ENCODE results near the gene PHF21A. TPM values are rescaled to one million over a fixed set of nuclear protein-coding genes. Genes with fewer than 3 reads are reported as not detected.

Gene PHF21A
- total and polyA plus RNA-seq, 2 of the 13 experiments (the other 11 are each of a cell fraction or from before 2014, with no cell fraction given), result 4.1 to 34.6 TPM

DNA sequence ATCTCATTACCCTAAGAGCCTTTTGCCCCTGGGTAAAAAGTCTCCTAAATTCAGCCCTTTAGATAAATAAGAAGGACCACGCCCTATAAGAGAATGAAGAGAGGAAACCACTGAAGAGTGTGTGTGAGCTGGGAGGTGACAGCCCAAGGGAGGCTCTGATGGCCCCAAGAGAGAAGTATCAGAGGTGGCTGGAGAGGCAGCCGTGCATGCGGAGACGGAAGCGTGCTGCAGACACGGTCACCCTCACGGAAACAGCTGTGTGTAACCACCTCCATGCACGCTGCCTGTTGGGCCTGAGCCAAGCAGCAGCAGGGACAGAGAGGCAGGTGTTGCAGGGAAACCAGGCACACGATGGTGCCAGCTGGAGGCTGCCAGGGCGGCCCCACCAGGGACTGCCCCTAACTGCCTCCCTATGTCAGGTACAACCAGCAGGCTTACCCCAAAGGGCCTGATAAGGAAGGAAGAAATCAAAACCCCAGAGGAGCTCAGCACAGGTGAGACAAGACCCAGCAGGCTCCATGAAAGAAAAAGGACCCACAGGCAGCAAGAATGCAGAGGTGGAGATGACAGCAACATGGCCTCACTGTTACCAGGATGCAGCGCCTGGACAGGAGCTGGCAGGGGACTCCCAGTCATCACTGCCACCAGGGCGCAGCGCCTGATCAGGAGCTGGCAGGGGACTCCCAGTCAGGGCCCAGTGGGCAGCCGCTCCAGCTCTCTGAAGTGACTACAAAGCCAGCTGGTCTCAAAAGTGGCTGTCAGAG, 191.0 kb downstream of the PHF21A start:
- Histone ChIP-seq H3K27me3 (ENCODE audit: control insufficient read depth in 1 of 2, insufficient read depth in 2 of 2, low read length in 2 of 2) (no peaks in the 10 kb centered on the region), H3K79me2 (ENCODE audit: insufficient read depth, low read length) (no peaks in the 10 kb centered on the region), H3K4me3 (replicated peaks in 1 of 3; ENCODE audit: insufficient read depth in 1 of 3, low read depth in 2 of 3, low read length in 3 of 3) (no peak overlapping the region), H3K4me2 (ENCODE audit: low read depth, low read length) (no peak overlapping the region), H3K27ac (ENCODE audit: extremely low read length, insufficient read depth, low read length) (no peak overlapping the region), H4K20me1 (ENCODE audit: insufficient read depth, low read length) (no peaks in the 10 kb centered on the region), H3K4me1 (ENCODE audit: insufficient read depth, low read length) (peaks cover 28% of the 10 kb centered on the region), H3K9ac (ENCODE audit: insufficient read depth, low read depth, low read length) (no peak overlapping the region), H3K36me3 (replicated peaks in 1 of 2; ENCODE audit: control insufficient read depth in 1 of 2, insufficient read depth in 2 of 2, low read length in 2 of 2) (peaks cover 6 to 19% of the 10 kb centered on the region in 2 experiments; a peak in 3 of 5 replicates), H2AFZ (ENCODE audit: low read length) (no peak overlapping the region), H3K9me3 (ENCODE audit: low read length) (no peaks in the 10 kb centered on the region)
- peak; percentile 12 for ATAC-seq
- ChIA-PET POLR2A (interaction anchor here (0.6 to 2.3 kb wide), 3 partner anchors 8 to 131 kb away, joined by 3 to 7 read pairs (median 5); partner anchors contain the start of genes LARGE2 and PEX16), CTCF (ENCODE audit: low intra/inter-chr PET ratio, low total read pairs) (no interaction called here)
- in situ Hi-C loops (cut with HindIII; ENCODE audit: extremely low pct_ligation_motif_present, low pct_unique_long_range_greater_than_20kb) (no loop called here), intact Hi-C loops (cut with micrococcal nuclease; ENCODE audit: unreplicated experiment) (no loop called here)
- FAIRE-seq, result no peak
- TF ChIP-seq U2AF1 (optimal IDR thresholded peaks at IDR 0.05; ENCODE audit: low read depth, low read length) (no peak), SMAD3 (CRISPR knock-in tag; IDR thresholded peaks at IDR 0.05) (no peak), TCF12 (IDR thresholded peaks at IDR 0.05) (no peak), TCF12 (CRISPR knock-in tag; IDR thresholded peaks at IDR 0.05) (peak; percentile 29; the same call in 1 of the 2 replicates), TAF15 (IDR thresholded peaks at IDR 0.05; ENCODE audit: low read depth, low read length, poor library complexity, severe bottlenecking) (no peak), ZNF510 (CRISPR knock-in tag; IDR thresholded peaks at IDR 0.05; ENCODE audit: low read depth) (no peak), AGO2 (optimal IDR thresholded peaks at IDR 0.05; ENCODE audit: low read depth, low read length) (peak; percentile 28), KLF12 (CRISPR knock-in tag; IDR thresholded peaks at IDR 0.05; ENCODE audit: borderline replicate concordance) (no peak)
- TF ChIP-seq, protein P1, sequence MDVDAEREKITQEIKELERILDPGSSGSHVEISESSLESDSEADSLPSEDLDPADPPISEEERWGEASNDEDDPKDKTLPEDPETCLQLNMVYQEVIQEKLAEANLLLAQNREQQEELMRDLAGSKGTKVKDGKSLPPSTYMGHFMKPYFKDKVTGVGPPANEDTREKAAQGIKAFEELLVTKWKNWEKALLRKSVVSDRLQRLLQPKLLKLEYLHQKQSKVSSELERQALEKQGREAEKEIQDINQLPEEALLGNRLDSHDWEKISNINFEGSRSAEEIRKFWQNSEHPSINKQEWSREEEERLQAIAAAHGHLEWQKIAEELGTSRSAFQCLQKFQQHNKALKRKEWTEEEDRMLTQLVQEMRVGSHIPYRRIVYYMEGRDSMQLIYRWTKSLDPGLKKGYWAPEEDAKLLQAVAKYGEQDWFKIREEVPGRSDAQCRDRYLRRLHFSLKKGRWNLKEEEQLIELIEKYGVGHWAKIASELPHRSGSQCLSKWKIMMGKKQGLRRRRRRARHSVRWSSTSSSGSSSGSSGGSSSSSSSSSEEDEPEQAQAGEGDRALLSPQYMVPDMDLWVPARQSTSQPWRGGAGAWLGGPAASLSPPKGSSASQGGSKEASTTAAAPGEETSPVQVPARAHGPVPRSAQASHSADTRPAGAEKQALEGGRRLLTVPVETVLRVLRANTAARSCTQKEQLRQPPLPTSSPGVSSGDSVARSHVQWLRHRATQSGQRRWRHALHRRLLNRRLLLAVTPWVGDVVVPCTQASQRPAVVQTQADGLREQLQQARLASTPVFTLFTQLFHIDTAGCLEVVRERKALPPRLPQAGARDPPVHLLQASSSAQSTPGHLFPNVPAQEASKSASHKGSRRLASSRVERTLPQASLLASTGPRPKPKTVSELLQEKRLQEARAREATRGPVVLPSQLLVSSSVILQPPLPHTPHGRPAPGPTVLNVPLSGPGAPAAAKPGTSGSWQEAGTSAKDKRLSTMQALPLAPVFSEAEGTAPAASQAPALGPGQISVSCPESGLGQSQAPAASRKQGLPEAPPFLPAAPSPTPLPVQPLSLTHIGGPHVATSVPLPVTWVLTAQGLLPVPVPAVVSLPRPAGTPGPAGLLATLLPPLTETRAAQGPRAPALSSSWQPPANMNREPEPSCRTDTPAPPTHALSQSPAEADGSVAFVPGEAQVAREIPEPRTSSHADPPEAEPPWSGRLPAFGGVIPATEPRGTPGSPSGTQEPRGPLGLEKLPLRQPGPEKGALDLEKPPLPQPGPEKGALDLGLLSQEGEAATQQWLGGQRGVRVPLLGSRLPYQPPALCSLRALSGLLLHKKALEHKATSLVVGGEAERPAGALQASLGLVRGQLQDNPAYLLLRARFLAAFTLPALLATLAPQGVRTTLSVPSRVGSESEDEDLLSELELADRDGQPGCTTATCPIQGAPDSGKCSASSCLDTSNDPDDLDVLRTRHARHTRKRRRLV (CRISPR knock-in tag; IDR thresholded peaks at IDR 0.05), result no peak
- BruUV-seq (replicated peaks), result no TSS peak
- DNase-seq (ENCODE audit: low spot score), result no peak
- 72% methylated on average over 11 of the region's 14 CpGs for WGBS (ENCODE audit: low lambda C conversion rate)
